Measurements from ENCODE around the gene PIAS3.

PIAS3 gene

GRCh38 chr1:145845514-145846161 is 13.2 kb downstream of the PIAS3 start, which contains the start of gene NUDT17 (continued):
- TF ChIP-seq ZBTB8A (tag by site-specific recombination; IDR thresholded peaks at IDR 0.05) (peak; percentile 78), ZNF623 (tag by site-specific recombination; IDR thresholded peaks at IDR 0.05) (no peak), ZNF157 (tag by site-specific recombination; IDR thresholded peaks at IDR 0.05) (no peak), KLF9 (tag by site-specific recombination; IDR thresholded peaks at IDR 0.05; ENCODE audit: low read depth) (peak; percentile 84), SP2 (tag by site-specific recombination; IDR thresholded peaks at IDR 0.05) (peak; percentile 36), ZSCAN30 (tag by site-specific recombination; IDR thresholded peaks at IDR 0.05) (peak; percentile 90; the same call in 1 of the 2 replicates), ZNF596 (tag by site-specific recombination; IDR thresholded peaks at IDR 0.05) (no peak), KLF1 (tag by site-specific recombination; IDR thresholded peaks at IDR 0.05) (peak; percentile 47)
- TF ChIP-seq, protein P1, sequence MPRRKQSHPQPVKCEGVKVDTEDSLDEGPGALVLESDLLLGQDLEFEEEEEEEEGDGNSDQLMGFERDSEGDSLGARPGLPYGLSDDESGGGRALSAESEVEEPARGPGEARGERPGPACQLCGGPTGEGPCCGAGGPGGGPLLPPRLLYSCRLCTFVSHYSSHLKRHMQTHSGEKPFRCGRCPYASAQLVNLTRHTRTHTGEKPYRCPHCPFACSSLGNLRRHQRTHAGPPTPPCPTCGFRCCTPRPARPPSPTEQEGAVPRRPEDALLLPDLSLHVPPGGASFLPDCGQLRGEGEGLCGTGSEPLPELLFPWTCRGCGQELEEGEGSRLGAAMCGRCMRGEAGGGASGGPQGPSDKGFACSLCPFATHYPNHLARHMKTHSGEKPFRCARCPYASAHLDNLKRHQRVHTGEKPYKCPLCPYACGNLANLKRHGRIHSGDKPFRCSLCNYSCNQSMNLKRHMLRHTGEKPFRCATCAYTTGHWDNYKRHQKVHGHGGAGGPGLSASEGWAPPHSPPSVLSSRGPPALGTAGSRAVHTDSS (tag by site-specific recombination; IDR thresholded peaks at IDR 0.05) = 0 out of 2 replicates have a peak, but pooled peaks have one; percentile 6

DNA sequence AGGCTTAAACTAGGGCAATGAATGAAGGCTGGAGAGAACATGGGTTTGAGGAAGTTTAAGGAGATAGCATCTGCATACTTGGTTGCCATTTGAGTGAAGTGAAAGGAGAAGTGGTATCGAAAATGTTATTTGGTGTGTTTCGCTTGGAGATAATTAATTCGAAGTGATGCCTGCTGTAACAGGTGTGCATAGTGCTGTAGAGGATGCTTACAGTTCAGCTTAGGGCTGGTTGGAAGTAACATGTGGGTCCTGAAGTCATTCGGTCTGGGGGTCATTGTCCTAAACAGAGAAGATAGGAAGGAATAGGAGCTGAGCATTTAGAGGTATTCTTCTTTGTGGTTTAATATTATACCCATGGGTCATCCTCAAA is 13.8 kb downstream of the PIAS3 start:
- Histone ChIP-seq H3K27ac (ENCODE audit: extremely low read depth, low read depth, low read length) (no peak overlapping the region), H3K4me1 (ENCODE audit: control insufficient read depth, insufficient read depth, low read length) (0 out of 2 replicates have a peak, but pooled peaks cover 3% of the 10 kb centered on the region), H3K36me3 (ENCODE audit: control insufficient read depth in 2 of 2, insufficient read depth in 1 of 2, low read length in 2 of 2) (peaks cover 15 to 64% of the 10 kb centered on the region in 2 experiments), H3K4me3 (ENCODE audit: low read depth, low read length) (peak overlapping the region; percentile 60), H3K9me3 (ENCODE audit: control insufficient read depth, insufficient read depth, low read depth, low read length) (no peaks in the 10 kb centered on the region)
- TF ChIP-seq ZXDB (tag by site-specific recombination; IDR thresholded peaks at IDR 0.05) = 0 out of 2 replicates have a peak, but pooled peaks have one; percentile 44
- peak; percentile 96 for TF ChIP-seq SCRT1 (tag by site-specific recombination; IDR thresholded peaks at IDR 0.05; ENCODE audit: borderline replicate concordance)
- TF ChIP-seq, protein P2, sequence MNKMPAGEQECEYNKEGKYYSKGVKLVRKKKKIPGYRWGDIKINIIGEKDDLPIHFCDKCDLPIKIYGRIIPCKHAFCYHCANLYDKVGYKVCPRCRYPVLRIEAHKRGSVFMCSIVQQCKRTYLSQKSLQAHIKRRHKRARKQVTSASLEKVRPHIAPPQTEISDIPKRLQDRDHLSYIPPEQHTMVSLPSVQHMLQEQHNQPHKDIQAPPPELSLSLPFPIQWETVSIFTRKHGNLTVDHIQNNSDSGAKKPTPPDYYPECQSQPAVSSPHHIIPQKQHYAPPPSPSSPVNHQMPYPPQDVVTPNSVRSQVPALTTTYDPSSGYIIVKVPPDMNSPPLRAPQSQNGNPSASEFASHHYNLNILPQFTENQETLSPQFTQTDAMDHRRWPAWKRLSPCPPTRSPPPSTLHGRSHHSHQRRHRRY (tag by site-specific recombination; IDR thresholded peaks at IDR 0.05) = no peak
- TF ChIP-seq SCRT2 (tag by site-specific recombination; IDR thresholded peaks at IDR 0.05) = peak; percentile 99
- TF ChIP-seq ZNF335 (tag by site-specific recombination; conservative IDR thresholded peaks at IDR 0.05) = peak; percentile 68
- no peak for TF ChIP-seq ZNF843 (tag by site-specific recombination; IDR thresholded peaks at IDR 0.05)
- peak; percentile 87 for TF ChIP-seq PRDM1 (tag by site-specific recombination; IDR thresholded peaks at IDR 0.05)
- POLR2A ChIA-PET = interaction anchor here (0.5 to 9.0 kb wide), 10 partner anchors 10 to 193 kb away, joined by 3 to 127 read pairs (median 7); partner anchors contain the start of genes PIAS3, POLR3C, RBM8A and RNF115
- CTCF ChIA-PET = interaction anchor here (0.5 to 8.6 kb wide), 34 partner anchors 13 to 185 kb away, joined by 3 to 190 read pairs (median 5); partner anchors contain the start of genes ANKRD34A, HJV, ITGA10 and LIX1L

- Histone ChIP-seq H3K9me3 (ENCODE audit: control insufficient read depth, insufficient read depth, low read depth, low read length) (no peaks in the 10 kb centered on the region), H3K4me3 (ENCODE audit: low read depth, low read length) (no peak overlapping the region), H3K27ac (ENCODE audit: extremely low read depth, low read depth, low read length) (no peak overlapping the region), H3K4me1 (ENCODE audit: control insufficient read depth, insufficient read depth, low read length) (0 out of 2 replicates have a peak, but pooled peaks cover 3% of the 10 kb centered on the region), H3K36me3 (ENCODE audit: control insufficient read depth in 2 of 2, insufficient read depth in 1 of 2, low read length in 2 of 2) (peaks cover 33 to 64% of the 10 kb centered on the region in 2 experiments)
- CTCF ChIA-PET = interaction anchor here (0.6 to 8.6 kb wide), 4 partner anchors 16 to 72 kb away, joined by 3 to 190 read pairs (median 25); partner anchors contain the start of genes ITGA10 and PIAS3
- POLR2A ChIA-PET = interaction anchor here (0.8 to 9.0 kb wide), 2 partner anchors 15 to 43 kb away, joined by 3 to 127 read pairs; partner anchors contain the start of genes ANKRD35 and PIAS3
- TF ChIP-seq ZNF791 (tag by site-specific recombination; IDR thresholded peaks at IDR 0.05) (no peak), ZNF585B (tag by site-specific recombination; IDR thresholded peaks at IDR 0.05) (no peak), ZNF600 (tag by site-specific recombination; IDR thresholded peaks at IDR 0.05) (no peak), ZNF19 (tag by site-specific recombination; IDR thresholded peaks at IDR 0.05; ENCODE audit: low read depth) (no peak), ZNF18 (tag by site-specific recombination; IDR thresholded peaks at IDR 0.05) (no peak), ZBTB8A (tag by site-specific recombination; IDR thresholded peaks at IDR 0.05) (no peak), ZNF747 (tag by site-specific recombination; IDR thresholded peaks at IDR 0.05) (no peak), ZNF837 (tag by site-specific recombination; IDR thresholded peaks at IDR 0.05) (no peak), ZNF658 (tag by site-specific recombination; IDR thresholded peaks at IDR 0.05) (no peak)
- TF ChIP-seq, protein P3, sequence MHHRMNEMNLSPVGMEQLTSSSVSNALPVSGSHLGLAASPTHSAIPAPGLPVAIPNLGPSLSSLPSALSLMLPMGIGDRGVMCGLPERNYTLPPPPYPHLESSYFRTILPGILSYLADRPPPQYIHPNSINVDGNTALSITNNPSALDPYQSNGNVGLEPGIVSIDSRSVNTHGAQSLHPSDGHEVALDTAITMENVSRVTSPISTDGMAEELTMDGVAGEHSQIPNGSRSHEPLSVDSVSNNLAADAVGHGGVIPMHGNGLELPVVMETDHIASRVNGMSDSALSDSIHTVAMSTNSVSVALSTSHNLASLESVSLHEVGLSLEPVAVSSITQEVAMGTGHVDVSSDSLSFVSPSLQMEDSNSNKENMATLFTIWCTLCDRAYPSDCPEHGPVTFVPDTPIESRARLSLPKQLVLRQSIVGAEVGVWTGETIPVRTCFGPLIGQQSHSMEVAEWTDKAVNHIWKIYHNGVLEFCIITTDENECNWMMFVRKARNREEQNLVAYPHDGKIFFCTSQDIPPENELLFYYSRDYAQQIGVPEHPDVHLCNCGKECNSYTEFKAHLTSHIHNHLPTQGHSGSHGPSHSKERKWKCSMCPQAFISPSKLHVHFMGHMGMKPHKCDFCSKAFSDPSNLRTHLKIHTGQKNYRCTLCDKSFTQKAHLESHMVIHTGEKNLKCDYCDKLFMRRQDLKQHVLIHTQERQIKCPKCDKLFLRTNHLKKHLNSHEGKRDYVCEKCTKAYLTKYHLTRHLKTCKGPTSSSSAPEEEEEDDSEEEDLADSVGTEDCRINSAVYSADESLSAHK (tag by site-specific recombination; IDR thresholded peaks at IDR 0.05) = no peak
Observed at GRCh38 chr1:145843031-145843430, 15.8 kb downstream of the PIAS3 start.

All from HEK293 (cell line).